Ovary (tissue), 9 donors: ENCODE data around the gene ABI3BP. TPM values are rescaled to one million over a fixed set of nuclear protein-coding genes. Genes with fewer than 3 reads are reported as not detected.

Source experiments
- DNase-seq, 5 donors: peaks; one replicate each; pipeline ENCODE4 v3.0.0-alpha.2; 2019 to 2020
- H3K27ac ChIP-seq, 2 donors: fragments of 200-600 bp; one replicate each; pipeline versions ENCODE4 v1.5.1 to v1.8.0; 2019 to 2022
- H3K27me3 ChIP-seq: fragments of 200-600 bp; one replicate; pipeline ENCODE4 v1.8.0; 2022
- H3K36me3 ChIP-seq: fragments of 200-600 bp; sonication (generic); one replicate; pipeline ENCODE4 v1.5.1; 2019
- H3K4me1 ChIP-seq: one replicate; pipeline ENCODE4 v1.8.1; 2013; ENCODE audit warnings: mild to moderate bottlenecking, moderate library complexity; ENCODE audit not compliant: insufficient read depth
- H3K4me3 ChIP-seq: fragments of 200-600 bp; sonication (generic); one replicate; pipeline ENCODE4 v1.5.1; 2017
- H3K9me3 ChIP-seq, 2 donors: fragments of 200-600 bp in 1 of 2; sonication (generic) in 1 of 2; one replicate each; pipeline versions ENCODE4 v1.5.1 to v1.8.1; 2013 to 2019; ENCODE audit warnings: mild to moderate bottlenecking in 1 of 2, moderate library complexity in 1 of 2
- EP300 ChIP-seq: sonication (generic); formaldehyde crosslinking; IDR thresholded peaks from one replicate; pipeline ENCODE4 v1.6.1; 2017; ENCODE audit warnings: antibody characterized with exemption
- POLR2A ChIP-seq: fragments of 450-650 bp; IDR thresholded peaks from one replicate; pipeline ENCODE4 v1.6.1; 2017; ENCODE audit warnings: antibody characterized with exemption, mild to moderate bottlenecking, moderate library complexity
- WGBS, 3 donors: extraction: QIAGEN DNeasy Blood & Tissue Kit in 1 of 3; methylation state at CpG; one replicate each; pipeline versions ENCODE4 v1.1.5 to v1.1.7; 2013 to 2017; 5-methylcytosine and 5-hydroxymethylcytosine counted together
- intact Hi-C, 4 donors: fragments of 100-400 bp; cut with DNase I; formaldehyde crosslinking; loops; one replicate each; pipeline versions ENCODE4 v1.11.0 to v1.15.1; 2022 to 2023
- polyA plus RNA-seq, 2 donors: library from polyadenylated mRNA; stranded (reverse); fragments of 200-250 nt in 1 of 2; fragments of 350-450 nt in 1 of 2; fragmentation: Illumina TruSeq in 1 of 2; extraction: RNeasy Lipid Tissue Mini Kit (QIAGEN cat#74804) in 1 of 2; gene quantifications; one replicate each; pipeline ENCODE4 v1.2.3, GENCODE V29; 2013 to 2014
- total RNA-seq, 7 donors: library from RNA; depleted of rRNA in 2 of 7; stranded (reverse); fragments of >200 nt in 2 of 7; fragmentation: NEBNext Ultra II Directional in 3 of 7; extraction: Animal tissue kit (Norgen Biotek cat#: 25700) in 3 of 7; gene quantifications; one replicate each; pipeline versions ENCODE4 v1.1.0 to v1.2.4, GENCODE V29; 2016 to 2023
- TF ChIP-seq, protein P1 (sequence below), 3 donors: fragments of 450-650 bp in 2 of 3; fragments of 200-600 bp in 1 of 3; IDR thresholded peaks; one replicate each; pipeline versions ENCODE4 v1.5.1 to v1.8.0; 2016 to 2022; ENCODE audit warnings: antibody characterized with exemption in 3 of 3, mild to moderate bottlenecking in 1 of 3
- donor health status: DM: no; HTN: no; CAD: no; lungs with moderate emphysema.
- donor health status: DM: no; HTN: no; CAD: no.
- donor health status: Bipolar disorder and iron deficiency.
- donor health status: DM: yes; HTN: yes; CAD: no.
- donor health status: DM: no; HTN: no; CAD: no.
- donor health status: DM: yes; HTN: yes; CAD: no.

Gene ABI3BP
- total and polyA plus RNA-seq, 9 donors, result 31.1 to 229 (median 84.1) TPM

DNA sequence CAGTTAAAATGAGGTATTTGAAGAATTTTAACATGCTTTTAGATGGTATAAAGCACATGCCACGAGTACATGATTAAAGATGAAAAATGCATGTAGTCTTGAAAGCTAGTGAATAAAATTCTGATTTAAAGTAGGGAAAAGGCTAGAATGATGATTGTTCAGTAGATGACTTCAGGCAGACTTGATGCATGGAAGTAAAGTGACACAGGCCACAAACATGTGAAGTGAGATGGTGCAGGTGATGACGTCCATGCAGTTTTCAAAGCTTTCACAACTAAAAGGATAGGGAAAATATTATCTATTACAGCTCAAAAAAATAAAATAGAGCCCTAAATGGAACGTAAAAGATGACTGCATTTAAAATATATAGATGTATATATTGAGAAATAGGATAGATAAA, 143.1 kb downstream of the ABI3BP start:
- TF ChIP-seq POLR2A, result no peak
- TF ChIP-seq EP300, result no peak
- TF ChIP-seq, protein P1, sequence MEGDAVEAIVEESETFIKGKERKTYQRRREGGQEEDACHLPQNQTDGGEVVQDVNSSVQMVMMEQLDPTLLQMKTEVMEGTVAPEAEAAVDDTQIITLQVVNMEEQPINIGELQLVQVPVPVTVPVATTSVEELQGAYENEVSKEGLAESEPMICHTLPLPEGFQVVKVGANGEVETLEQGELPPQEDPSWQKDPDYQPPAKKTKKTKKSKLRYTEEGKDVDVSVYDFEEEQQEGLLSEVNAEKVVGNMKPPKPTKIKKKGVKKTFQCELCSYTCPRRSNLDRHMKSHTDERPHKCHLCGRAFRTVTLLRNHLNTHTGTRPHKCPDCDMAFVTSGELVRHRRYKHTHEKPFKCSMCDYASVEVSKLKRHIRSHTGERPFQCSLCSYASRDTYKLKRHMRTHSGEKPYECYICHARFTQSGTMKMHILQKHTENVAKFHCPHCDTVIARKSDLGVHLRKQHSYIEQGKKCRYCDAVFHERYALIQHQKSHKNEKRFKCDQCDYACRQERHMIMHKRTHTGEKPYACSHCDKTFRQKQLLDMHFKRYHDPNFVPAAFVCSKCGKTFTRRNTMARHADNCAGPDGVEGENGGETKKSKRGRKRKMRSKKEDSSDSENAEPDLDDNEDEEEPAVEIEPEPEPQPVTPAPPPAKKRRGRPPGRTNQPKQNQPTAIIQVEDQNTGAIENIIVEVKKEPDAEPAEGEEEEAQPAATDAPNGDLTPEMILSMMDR (IDR thresholded peaks at IDR 0.05), result no peak
- 82 to 89% (median 82%) methylated on average over 3 of the region's 3 CpGs for WGBS, 3 donors
- Histone ChIP-seq H3K36me3 (no peaks in the 10 kb centered on the region), H3K4me1 (no peaks in the 10 kb centered on the region), H3K9me3 (no peaks in the 10 kb centered on the region), H3K27ac (no peak overlapping the region), H3K4me3 (no peak overlapping the region), H3K27me3 (no peaks in the 10 kb centered on the region)
- no peak for DNase-seq
- intact Hi-C loops, result no loop called here

DNA sequence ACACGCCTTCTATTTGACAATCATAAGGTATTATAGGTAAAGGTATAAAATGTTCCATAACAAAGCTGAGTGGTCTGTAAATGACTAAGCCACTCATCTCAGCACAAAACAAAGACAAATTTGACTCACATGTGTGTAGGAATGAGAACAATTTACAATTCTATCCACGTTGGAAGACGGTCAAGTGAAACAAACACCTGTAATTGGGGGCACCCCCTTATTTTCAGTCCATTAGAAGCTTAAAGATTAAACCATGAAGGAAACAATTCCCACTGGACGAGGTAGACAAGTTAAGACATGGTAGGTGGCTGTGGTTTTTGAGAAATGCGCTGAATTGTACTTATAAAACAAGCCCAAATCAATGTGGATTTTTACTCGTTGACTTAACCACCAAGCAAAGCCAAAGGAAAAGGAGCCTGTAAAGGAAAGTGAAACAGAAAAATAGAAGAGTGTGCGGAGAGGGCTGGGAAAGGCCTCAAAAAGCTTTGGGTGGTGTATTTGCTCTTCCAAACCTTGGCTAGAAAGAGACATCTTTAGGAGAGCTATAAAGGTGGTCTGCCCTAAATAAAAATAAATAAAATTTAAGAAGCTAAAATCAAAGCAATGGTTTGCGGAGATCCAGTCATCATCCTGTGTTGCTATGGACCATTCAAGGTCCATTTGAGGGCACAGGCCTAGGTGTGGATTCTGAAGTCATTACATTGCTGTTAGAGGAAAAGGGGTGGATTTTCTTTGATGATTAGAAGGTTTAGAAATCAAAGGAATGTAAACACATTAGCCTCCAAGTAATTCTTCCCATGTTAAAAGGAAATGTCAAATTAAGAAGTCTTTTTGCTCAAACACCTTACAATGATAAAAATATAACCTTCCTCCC, 148.9 kb downstream of the ABI3BP start:
- intact Hi-C loops, result no loop called here
- H3K4me1 ChIP-seq, result no peaks in the 10 kb centered on the region
- no peaks in the 10 kb centered on the region for H3K36me3 ChIP-seq
- 78 to 85% (median 84%) methylated on average over 8 of the region's 8 CpGs for WGBS, 3 donors
- no peak overlapping the region for H3K4me3 ChIP-seq
- DNase-seq, result no peak
- no peak overlapping the region for H3K27ac ChIP-seq
- TF ChIP-seq EP300, result no peak
- TF ChIP-seq, protein P1 (IDR thresholded peaks at IDR 0.05), result no peak
- TF ChIP-seq POLR2A, result no peak
- H3K27me3 ChIP-seq, result no peaks in the 10 kb centered on the region
- H3K9me3 ChIP-seq, result no peaks in the 10 kb centered on the region

DNA sequence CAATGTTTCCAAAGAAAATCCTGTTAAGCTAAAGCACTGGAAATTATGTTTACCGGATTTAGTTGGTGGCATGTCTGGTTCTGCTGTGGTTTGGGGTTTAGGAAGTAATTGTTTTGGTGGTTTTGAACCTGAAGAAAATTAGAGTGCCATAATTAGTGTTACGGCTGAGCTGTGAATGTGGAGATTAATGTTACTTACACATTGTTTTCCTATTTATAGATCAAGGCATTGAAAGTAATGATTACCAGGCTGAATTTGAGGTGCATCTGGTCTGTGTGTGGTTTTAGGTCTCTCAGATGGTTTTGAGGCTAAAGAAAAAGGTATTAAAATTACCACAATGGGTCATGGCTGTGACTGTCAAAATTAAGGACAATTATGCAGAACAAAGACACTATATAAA, 155.1 kb downstream of the ABI3BP start:
- Histone ChIP-seq H3K4me1 (no peaks in the 10 kb centered on the region), H3K27me3 (no peaks in the 10 kb centered on the region), H3K36me3 (no peaks in the 10 kb centered on the region), H3K9me3 (no peaks in the 10 kb centered on the region), H3K27ac (no peak overlapping the region), H3K4me3 (no peak overlapping the region)
- WGBS, 3 donors, result 86 to 95% (median 94%) methylated on average over 2 of the region's 2 CpGs
- no peak for DNase-seq
- intact Hi-C loops, result no loop called here
- no peak for TF ChIP-seq EP300
- no peak for TF ChIP-seq POLR2A
- TF ChIP-seq, protein P1 (IDR thresholded peaks at IDR 0.05), result no peak

DNA sequence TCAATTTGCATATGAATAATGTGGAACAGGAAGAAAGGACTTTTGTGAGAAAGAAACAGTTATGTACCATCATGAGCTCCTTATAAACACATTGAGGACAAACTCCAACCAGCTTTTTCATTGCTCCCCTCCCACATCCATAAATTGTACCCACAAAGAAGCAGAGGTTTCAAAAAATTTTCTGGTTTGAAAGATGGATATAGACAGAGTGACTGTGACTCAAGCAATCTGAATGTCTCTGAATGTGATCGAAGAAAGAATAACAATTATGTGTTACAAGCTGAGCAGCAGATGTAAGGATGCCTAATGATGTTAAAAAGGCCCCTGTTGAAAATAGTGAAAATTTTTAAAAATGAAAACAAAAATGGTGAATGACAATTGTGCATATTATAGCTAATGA, 156.6 kb downstream of the ABI3BP start:
- Histone ChIP-seq H3K4me1 (no peaks in the 10 kb centered on the region), H3K36me3 (no peaks in the 10 kb centered on the region), H3K27me3 (no peaks in the 10 kb centered on the region), H3K27ac (no peak overlapping the region), H3K9me3 (no peaks in the 10 kb centered on the region), H3K4me3 (no peak overlapping the region)
- no peak for DNase-seq
- 93 to 98% (median 96%) methylated on average over 1 of the region's 1 CpG for WGBS, 3 donors
- intact Hi-C loops, result no loop called here
- TF ChIP-seq, protein P1 (IDR thresholded peaks at IDR 0.05), result no peak
- TF ChIP-seq POLR2A (no peak), EP300 (no peak)
